ENCODE results near the gene DCLRE1C. TPM values are rescaled to one million over a fixed set of nuclear protein-coding genes. Genes with fewer than 3 reads are reported as not detected.

The DCLRE1C gene
- total RNA-seq, 1 donor, result 16.3 TPM

- no peak for TF ChIP-seq CTCF (IDR thresholded peaks at IDR 0.05; ENCODE audit: extremely low read depth, low read depth, low read length)
- no peaks in the 10 kb centered on the region for H3K27me3 ChIP-seq (ENCODE audit: insufficient read depth, low read length)
- DNase-seq (ENCODE audit: insufficient read length, low spot score, missing footprints), result no peak
- peaks cover 2% of the 10 kb centered on the region for H3K79me2 ChIP-seq (ENCODE audit: insufficient read depth, low read length)
- peaks cover 48% of the 10 kb centered on the region for H3K36me3 ChIP-seq (ENCODE audit: insufficient read depth, low read length)
- no peaks in the 10 kb centered on the region for H3K9me3 ChIP-seq (ENCODE audit: low read depth, low read length)
- H3K4me3 ChIP-seq (ENCODE audit: insufficient read depth, low read length), result no peak overlapping the region
- H3K4me2 ChIP-seq (ENCODE audit: insufficient read depth, low read length), result no peak overlapping the region
- H3K27ac ChIP-seq (ENCODE audit: low read depth, low read length), result no peak overlapping the region
- H4K20me1 ChIP-seq (ENCODE audit: insufficient read depth, low read length), result no peaks in the 10 kb centered on the region
- peaks cover 5% of the 10 kb centered on the region for H3K4me1 ChIP-seq (ENCODE audit: insufficient read depth, low read length)
- H2AFZ ChIP-seq (ENCODE audit: low read length), result no peak overlapping the region
Measured at GRCh38 chr10:14925268-14925667, 28.6 kb downstream of the DCLRE1C start.

GRCh38 chr10:14924013-14924412 is 29.9 kb downstream of the DCLRE1C start:
- Histone ChIP-seq H3K4me3 (ENCODE audit: insufficient read depth, low read length) (no peak overlapping the region), H3K27ac (ENCODE audit: low read depth, low read length) (no peak overlapping the region), H3K9me3 (ENCODE audit: low read depth, low read length) (no peaks in the 10 kb centered on the region), H4K20me1 (ENCODE audit: insufficient read depth, low read length) (no peaks in the 10 kb centered on the region), H2AFZ (ENCODE audit: low read length) (no peak overlapping the region), H3K36me3 (ENCODE audit: insufficient read depth, low read length) (peaks cover 48% of the 10 kb centered on the region), H3K4me1 (ENCODE audit: insufficient read depth, low read length) (peaks cover 5% of the 10 kb centered on the region), H3K79me2 (ENCODE audit: insufficient read depth, low read length) (peaks cover 2% of the 10 kb centered on the region), H3K4me2 (ENCODE audit: insufficient read depth, low read length) (no peak overlapping the region), H3K27me3 (ENCODE audit: insufficient read depth, low read length) (no peaks in the 10 kb centered on the region)
- DNase-seq (ENCODE audit: insufficient read length, low spot score, missing footprints), result no peak
- TF ChIP-seq CTCF (IDR thresholded peaks at IDR 0.05; ENCODE audit: extremely low read depth, low read depth, low read length), result no peak

GRCh38 chr10:14918964-14919363 is 34.9 kb downstream of the DCLRE1C start:
- Histone ChIP-seq H3K36me3 (ENCODE audit: insufficient read depth, low read length) (peaks cover 52% of the 10 kb centered on the region), H3K79me2 (ENCODE audit: insufficient read depth, low read length) (peaks cover 6% of the 10 kb centered on the region), H3K27me3 (ENCODE audit: insufficient read depth, low read length) (no peaks in the 10 kb centered on the region), H3K9me3 (ENCODE audit: low read depth, low read length) (no peaks in the 10 kb centered on the region), H3K4me1 (ENCODE audit: insufficient read depth, low read length) (no peaks in the 10 kb centered on the region), H4K20me1 (ENCODE audit: insufficient read depth, low read length) (no peaks in the 10 kb centered on the region), H2AFZ (ENCODE audit: low read length) (no peak overlapping the region), H3K27ac (ENCODE audit: low read depth, low read length) (no peak overlapping the region), H3K4me3 (ENCODE audit: insufficient read depth, low read length) (no peak overlapping the region), H3K4me2 (ENCODE audit: insufficient read depth, low read length) (no peak overlapping the region)
- no peak for DNase-seq (ENCODE audit: insufficient read length, low spot score, missing footprints)
- TF ChIP-seq CTCF (IDR thresholded peaks at IDR 0.05; ENCODE audit: extremely low read depth, low read depth, low read length), result no peak

- Histone ChIP-seq H3K79me2 (ENCODE audit: insufficient read depth, low read length) (peaks cover 6% of the 10 kb centered on the region), H3K4me3 (ENCODE audit: insufficient read depth, low read length) (no peak overlapping the region), H3K36me3 (ENCODE audit: insufficient read depth, low read length) (peaks cover 51% of the 10 kb centered on the region)
Measured at GRCh38 chr10:14917827-14918226, 36.1 kb downstream of the DCLRE1C start.

More at GRCh38 chr10:14917827-14918226, 36.1 kb downstream of the DCLRE1C start:
- no peaks in the 10 kb centered on the region for H3K27me3 ChIP-seq (ENCODE audit: insufficient read depth, low read length)
- no peaks in the 10 kb centered on the region for H3K9me3 ChIP-seq (ENCODE audit: low read depth, low read length)
- no peaks in the 10 kb centered on the region for H4K20me1 ChIP-seq (ENCODE audit: insufficient read depth, low read length)
- no peak for TF ChIP-seq CTCF (IDR thresholded peaks at IDR 0.05; ENCODE audit: extremely low read depth, low read depth, low read length)
- no peak for DNase-seq (ENCODE audit: insufficient read length, low spot score, missing footprints)
- H3K4me1 ChIP-seq (ENCODE audit: insufficient read depth, low read length), result no peaks in the 10 kb centered on the region
- no peak overlapping the region for H3K27ac ChIP-seq (ENCODE audit: low read depth, low read length)
- no peak overlapping the region for H2AFZ ChIP-seq (ENCODE audit: low read length)
- H3K4me2 ChIP-seq (ENCODE audit: insufficient read depth, low read length), result no peak overlapping the region
